HG02840 (cell line): ENCODE data around the gene RCAN2.
A peak's percentile ranks its signal among the peaks of the same experiment; 100 is the strongest.

Source experiments
- ATAC-seq: cut with Tn5 transposase; IDR thresholded peaks from one replicate; pipeline ENCODE4 v1.9.1; 2021; ENCODE audit warnings: mild to moderate bottlenecking, moderate library complexity, moderate number of reproducible peaks; ENCODE audit not compliant: unreplicated experiment, low FRiP score

RCAN2 gene

DNA sequence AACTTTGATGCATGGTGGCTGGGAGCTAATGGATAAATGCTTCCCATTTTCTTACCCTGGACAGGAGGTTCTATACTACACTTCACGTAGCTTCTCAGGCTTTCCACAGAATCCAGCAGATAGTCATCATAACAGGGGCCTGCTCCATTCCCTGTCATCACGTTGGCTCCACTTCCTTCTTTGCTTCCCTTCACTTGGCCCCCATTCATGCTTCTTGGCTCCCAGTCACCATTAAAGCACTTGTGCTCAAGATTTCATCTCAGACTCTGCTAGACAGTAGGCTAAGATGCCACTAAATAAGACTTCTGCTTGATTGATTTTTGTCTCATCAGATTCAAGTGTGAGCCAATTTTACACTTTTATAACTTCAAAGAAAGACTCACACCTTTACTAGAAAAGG is 186.0 kb downstream of the RCAN2 start:
- no peak for ATAC-seq

DNA sequence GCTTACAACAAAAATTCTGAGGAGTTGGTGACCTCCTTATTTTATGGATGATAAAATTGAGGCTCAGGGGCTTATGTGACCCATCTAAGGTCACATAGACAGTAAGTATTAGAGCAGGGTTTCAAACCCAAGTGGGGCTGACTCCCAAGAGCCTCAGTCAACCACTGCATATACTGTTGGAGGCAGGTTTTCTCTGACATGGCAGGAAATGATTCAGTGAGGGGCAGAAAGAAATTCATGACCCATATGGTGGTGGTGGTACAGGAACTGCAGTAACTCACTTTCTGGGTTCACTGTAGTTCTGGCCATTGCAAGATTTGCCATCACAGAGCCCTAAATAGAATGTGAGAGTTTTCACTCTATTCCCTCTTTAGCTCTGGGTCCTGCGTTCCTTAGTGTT is 188.4 kb downstream of the RCAN2 start:
- no peak for ATAC-seq

DNA sequence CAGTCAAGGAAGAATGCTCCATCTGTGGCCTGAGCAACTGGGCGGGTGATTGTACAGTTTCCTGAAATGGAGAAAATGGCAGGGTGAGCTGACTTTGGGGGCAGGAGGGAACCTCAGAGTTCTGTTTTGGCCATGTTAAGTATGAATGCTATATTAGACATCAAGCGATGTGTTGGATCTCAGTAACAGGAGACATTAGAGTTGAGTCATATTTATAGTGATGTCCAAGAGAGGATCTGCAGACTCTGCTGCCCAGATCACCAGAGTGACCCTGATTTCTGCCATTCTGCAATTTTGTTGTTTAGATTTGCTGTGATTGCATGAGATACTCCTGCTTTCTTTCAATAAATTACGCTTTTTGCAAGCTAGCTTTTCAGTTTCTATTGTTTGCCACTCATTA is 189.1 kb downstream of the RCAN2 start:
- ATAC-seq = no peak

DNA sequence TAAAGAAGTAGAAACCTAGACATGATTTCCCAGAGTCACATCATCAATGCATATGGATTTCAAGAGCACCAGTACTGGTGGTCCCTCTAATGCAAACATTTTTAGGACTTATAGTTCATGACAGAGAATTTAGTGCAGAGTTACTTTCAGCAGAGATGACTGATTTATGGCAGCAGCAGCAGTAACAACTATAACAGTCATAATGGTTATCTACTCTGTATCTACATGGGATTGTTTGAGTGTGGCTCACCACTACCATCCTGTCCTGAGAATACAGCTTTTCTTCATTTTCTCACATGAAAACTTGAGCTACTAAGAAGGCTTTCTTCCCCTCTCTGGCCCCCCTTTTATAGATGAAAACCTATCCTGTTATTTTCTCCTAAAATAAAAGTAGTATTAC is 192.0 kb downstream of the RCAN2 start:
- no peak for ATAC-seq

DNA sequence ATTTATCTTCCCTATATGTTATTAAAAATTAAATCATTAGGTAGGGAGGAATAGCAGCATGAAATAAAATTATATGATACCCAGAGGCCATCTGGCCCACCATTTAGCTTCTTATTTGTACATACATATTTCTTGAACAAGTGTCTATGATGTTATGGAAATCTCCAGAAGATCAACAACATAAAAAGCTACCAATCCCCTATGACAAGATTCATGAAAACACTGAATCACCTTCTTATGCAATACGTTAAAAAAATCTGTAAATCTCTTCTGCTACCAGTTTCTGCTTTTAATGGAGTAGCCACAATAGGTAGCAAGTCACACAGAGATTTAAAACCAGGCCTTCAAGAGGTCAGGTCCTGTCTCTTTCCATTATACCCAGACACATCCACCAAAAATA is 194.7 kb downstream of the RCAN2 start:
- no peak for ATAC-seq

DNA sequence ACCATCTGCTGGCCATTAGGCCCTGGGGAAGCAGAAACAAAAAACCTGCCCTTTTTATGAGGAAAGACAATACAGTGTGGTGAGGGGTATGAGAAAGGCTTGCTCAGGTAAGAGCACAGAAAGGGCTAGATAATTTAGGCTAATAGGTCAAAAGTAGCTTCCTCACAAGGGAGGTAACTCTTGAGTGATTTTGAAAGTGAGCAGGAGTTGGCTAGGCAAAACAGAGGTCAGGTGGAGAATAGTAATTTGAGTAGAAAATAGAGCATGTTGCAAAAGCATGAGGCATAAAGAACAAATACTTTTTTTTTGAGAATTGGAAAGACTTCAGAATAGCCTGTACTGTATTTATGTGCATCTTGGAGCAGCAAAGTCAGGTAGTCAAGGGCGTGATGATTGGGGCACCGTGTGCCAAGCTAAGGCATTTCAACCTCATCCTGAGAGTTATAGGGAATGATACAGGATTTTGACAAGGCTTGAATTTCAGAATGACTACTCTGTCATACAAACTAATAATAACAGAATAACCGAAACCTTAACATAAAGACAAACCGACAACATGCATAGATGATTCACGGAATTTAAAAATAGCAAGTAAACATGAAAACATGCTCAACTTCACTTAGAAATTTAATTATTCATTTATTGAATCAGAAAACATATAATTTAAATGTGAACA is 197.5 kb downstream of the RCAN2 start:
- peak; percentile 77 for ATAC-seq

DNA sequence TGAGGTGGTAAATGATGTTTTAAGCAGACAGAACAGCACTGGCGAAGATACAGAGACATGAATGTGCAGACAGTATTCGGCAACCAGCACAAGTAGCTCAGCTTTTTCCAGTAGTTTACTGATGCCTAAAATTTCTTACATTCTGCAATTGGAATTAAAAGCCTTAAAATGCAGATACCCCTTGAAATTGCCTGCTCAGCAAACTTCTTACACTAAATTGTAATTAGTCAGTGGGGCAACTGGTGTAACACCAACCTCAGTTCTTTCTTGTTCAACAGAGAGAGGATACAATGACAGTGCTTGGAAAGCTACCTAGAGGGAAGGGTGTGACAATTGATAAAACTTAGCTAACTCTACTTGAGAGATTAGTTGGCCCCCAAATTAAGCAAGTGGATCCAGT is 199.4 kb downstream of the RCAN2 start:
- ATAC-seq = no peak

DNA sequence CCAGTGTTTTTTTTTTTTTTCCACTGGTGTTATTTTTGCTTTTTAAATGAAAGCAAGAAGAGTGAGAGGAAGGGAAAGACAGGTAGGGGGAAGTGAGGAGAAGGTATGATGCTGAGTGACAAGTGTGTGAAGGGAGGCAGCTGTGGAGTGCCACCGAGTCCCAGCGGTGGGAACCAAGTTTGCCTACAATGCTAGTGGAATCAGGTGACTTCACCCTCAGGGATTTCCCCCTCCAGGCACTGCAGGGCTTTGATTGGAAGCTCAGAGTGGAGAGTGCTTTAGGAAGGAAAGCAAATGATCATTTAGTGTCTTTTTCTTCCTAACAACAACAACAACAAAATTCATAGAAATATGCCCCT is 200.0 kb downstream of the RCAN2 start:
- no peak for ATAC-seq

DNA sequence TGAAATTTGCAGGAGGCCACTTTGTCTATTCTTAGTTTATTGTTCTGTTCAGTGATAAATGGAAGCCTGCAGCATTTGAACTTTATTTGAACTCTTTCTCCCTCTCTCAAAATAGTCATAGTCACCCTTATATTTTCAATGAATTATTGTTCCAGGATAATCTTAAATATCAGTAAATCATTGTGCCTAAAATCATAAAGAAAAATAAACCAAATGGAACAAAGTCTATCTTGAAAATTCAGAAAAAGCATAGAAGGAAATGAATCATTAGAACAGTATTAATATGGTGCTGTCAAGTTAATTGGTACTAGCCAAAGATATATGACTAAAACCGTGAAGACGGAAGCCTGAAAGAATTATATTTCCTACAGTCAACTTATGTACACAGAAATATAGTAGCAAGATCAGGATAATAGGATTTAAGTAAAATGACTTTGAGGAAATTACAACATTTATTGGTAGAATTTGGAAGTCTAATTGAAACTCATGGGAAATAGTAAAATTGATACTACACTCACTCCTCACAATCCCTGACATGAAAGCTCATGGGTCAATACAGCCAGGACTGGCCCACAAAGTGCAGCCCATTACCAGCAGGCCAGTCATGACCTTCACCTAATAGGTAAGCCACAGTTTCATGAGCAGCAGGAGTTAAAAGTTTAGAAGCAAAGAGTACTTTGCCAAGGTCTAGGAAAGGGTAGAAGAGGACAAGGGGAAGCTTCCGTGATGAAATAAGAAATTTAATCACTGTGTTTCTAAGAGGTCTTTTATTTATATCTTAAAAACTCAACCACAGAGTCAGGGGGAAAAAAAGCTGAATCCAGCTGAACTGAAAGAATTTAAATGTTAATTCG is 200.6 kb downstream of the RCAN2 start:
- ATAC-seq = no peak

DNA sequence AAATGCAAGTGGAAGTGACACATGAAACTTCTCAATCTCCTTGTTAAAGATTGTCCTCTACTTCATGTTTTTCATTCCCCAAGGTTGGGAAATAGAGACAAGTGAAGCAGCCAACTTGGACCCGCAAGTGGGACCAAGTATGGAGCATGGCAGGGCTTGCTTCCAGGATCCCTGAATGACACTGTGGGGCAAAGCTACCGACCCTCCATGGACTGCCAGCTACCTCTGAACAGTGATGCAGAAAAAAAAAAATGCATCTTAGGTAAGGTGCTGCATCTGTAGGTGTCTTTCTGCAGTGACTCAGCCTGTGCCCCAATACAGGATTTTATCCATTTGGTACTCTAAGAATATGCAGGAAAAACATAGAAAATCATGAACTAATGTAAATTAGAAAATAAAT is 201.4 kb downstream of the RCAN2 start:
- ATAC-seq = no peak

DNA sequence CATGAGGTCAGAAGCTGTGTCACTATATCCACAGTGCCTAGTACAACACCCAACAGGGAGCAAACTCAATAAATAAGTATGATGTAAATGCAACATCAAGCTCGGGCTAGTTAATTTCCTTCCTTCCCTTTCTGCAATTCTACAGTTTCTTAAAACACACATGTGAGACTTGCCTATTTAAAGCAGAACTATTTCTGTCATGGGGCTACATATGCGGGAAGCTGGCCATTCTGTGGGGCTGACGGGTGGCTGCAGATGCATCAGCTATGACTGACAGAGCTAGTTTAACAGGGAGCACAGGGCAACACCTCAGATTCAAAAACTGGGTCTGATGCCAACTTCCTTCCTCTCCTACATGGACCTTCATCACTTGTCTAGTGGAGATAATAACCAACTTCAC is 202.4 kb downstream of the RCAN2 start:
- no peak for ATAC-seq

DNA sequence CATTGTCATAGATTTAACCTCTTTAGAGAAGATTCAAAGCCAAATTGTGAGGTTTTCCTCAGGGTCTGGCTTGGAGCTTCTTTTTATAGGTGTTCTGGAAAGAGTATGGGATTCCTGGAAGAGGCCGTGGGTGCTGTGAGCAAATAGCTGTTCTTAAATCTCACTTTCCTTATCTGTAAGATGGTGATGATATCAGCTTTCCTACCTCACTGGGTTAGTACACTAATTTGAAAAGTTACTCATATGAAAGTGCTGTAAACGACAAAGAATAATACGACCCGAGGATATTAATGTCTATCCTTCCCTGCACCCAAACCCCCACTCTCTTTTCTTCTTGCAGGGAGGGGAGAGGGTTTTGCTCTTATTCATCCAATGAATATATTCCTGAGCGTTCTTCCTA is 203.6 kb downstream of the RCAN2 start:
- no peak for ATAC-seq

DNA sequence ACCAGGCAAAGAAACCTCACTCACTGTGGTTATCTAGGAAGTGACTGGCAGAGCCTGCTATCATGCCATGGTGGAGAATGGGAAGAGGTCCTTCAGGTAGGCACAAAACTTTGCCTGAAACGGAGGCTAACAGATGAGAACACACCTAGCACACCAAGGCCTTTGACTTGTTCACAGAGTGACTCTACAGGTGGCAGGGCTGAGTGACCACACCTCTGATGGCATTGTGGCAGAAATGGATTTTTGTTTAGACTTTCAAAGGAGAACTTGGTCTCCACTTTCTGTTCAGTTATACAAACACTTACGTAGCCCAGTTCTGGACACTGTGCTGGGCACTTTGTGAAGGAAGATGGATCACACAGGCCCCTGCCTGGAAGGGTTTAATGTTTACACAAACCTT is 204.2 kb downstream of the RCAN2 start:
- no peak for ATAC-seq

DNA sequence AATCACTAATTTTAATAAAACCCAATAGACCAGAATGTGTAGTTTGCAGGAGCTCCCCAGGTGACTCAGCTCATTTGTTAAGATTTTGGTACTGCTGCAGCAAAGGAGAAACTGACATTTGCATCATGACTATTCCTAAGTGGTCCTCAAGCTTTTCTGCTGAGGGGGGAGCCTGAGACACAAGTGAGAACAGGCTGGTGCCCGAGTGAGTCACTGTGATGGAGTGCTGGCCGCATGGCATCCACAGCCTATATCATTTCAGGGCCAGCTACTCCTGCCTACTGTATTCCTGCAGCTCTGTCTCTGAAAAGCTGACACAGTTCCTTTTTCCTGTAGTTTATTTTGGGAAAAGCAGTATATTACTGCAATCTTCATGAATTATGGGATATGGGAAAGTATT is 206.8 kb downstream of the RCAN2 start:
- no peak for ATAC-seq

DNA sequence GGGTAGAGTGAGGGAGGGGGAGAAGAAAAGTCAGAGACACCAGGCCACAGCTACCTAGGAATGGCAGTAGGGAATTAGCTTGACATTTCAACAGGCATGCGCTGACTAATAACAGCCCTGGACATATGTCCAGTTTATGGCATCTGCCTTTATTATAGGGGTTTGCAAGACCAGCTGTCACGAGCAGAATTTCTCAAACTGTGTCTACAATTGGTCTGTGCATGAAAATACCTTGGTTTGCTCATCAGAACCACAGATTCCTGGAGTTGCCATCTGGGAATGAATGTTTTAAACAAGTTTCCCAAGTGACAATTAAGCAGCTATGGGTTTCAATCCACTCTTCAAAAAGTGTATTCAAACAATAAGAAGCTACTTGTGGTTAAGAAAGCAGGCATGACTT is 210.1 kb downstream of the RCAN2 start:
- no peak for ATAC-seq

DNA sequence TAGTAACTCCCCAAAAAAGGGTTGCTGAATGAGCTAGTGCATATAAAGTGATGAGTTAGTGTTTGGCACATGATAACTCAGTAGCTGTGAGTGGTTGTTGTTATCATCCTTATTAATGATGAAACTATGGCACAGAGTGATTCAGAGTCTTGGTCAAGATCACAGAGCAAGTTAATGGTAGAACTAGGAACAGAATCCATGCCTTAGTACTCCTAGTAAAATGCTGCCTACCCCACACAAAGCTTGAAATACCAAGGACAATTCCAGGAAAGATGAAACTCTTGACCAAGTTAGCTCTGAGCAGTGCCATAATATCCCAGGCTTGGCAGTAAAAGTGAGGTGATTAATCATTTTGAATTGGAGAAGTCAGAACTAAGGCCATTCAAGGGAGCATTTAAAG is 211.4 kb downstream of the RCAN2 start:
- no peak for ATAC-seq

DNA sequence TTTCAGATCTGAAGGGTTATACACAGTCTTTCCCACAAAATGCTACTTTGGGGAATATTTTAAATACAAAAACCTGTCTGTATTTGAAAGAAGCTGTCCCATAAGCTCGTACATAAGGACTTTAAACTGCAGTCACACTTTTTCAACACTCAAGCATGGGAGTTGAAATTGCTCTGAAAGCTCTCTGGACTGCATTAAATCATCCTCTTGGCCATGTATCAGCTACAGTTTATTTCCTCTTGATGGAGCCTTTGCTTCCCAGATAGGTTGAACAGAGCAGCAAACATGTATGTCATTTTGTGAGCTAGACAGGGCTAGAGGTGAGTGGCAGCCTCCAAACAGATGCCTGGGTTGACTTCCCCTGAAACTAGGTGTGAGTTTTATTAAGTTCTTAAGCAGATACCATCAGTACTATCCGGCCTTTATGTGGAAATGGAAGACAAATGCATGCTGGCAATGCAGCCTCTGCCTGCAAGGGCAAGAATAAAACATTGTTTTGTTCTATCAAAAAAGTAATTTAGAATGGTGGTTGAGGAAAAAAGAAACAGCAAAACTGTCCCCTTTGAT is 214.6 kb downstream of the RCAN2 start:
- ATAC-seq = no peak

DNA sequence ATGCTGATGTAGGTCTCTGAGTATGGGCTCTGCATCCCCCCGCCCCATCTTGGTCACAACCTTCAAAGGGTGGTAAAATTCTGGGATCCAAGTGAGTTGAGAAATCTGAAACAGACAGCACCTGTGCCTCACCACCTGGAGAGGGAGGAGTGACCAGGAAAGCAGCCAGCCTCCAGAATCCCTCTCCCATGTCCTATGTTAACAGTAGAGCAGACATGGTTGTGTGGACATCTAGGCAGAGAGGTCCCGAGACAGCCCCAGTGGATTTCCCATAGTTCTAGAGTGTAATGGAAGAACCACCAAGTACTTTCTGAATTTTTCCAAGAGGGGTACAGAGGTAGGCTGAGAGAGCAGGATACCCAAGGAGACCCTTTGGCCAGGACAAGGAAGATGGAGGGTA is 216.7 kb downstream of the RCAN2 start:
- ATAC-seq = no peak

DNA sequence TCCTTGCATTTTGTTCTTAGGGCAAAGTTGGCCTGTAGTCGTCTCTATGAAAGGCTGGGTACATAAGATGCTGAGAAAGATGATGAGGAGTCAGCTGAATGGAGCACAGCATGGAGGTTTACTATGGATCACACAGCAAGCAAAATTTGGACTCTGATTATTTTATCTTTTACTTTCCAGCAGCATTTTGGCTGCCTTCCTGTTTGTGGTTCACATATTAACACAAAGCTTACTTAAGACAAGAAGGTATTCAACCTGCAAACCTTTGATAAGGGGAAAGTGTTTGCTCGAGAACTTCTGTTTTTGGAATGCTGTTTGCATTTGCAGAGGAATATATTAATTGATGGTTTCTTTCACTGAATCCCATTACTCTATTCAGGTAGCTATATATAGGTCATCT is 217.3 kb downstream of the RCAN2 start:
- no peak for ATAC-seq

DNA sequence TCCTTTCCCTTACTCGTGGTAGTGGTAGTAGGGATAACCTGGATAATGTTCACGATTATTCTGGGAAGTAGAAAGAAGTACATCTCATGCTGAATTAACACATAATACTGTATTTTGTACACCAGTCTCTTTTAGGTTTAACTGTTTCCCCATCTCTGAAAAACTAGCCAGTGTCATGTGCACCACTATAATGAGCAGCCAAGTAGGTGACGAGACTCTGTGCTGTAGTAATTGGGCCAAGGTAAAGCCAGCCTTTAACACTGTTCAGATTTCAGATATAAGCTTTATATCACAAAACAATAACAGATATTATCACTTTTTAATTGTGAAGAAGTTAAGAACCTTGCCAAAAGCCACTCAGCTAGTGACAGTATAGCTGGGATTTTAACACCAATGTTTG is 219.5 kb downstream of the RCAN2 start:
- ATAC-seq = no peak

DNA sequence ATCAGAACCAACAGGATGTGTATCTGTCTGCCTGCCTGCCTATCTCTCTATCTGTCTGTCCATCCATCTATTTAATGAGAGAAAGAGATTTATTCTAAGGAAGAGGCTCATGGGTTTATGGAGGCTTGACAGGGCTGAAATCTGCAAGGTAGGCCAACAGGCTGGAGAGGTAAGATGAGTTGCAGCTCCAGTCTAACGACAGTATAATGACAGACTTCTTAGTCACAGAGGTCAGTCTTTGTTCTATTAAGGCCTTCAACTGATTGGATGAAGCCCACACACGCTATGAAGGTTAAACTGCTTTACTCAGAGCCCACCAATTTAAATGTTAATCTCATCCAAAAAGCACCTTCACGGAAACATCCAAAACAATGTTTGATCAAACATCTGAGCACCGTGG is 220.1 kb downstream of the RCAN2 start:
- ATAC-seq = no peak

DNA sequence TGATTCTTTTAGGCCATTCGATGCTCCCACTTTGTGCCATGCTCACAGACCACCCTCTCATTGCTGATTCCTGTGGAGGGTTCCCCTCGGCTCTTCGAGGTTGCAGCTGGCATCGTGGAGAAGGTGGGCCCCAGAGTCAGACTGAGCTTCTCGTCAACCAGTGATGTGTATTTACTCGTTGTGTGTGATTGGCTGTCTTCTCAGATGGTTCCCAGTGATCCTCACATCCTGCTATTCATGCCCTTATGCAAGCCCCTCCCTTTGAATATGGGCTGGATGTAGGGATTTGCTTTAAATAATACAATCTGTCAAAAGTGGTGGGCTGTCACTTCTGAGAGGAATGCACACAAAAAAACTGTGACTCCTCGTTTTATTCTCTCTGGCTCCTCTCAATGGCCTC is 220.9 kb downstream of the RCAN2 start:
- ATAC-seq = no peak
